ENCODE measurements around the gene GPR151. TPM values are rescaled to one million over a fixed set of nuclear protein-coding genes. Genes with fewer than 3 reads are reported as not detected.

GPR151 gene
- total and polyA plus RNA-seq, 2 of the 13 experiments (the other 11 are each of a cell fraction or from before 2014, with no cell fraction given), result not detected

DNA sequence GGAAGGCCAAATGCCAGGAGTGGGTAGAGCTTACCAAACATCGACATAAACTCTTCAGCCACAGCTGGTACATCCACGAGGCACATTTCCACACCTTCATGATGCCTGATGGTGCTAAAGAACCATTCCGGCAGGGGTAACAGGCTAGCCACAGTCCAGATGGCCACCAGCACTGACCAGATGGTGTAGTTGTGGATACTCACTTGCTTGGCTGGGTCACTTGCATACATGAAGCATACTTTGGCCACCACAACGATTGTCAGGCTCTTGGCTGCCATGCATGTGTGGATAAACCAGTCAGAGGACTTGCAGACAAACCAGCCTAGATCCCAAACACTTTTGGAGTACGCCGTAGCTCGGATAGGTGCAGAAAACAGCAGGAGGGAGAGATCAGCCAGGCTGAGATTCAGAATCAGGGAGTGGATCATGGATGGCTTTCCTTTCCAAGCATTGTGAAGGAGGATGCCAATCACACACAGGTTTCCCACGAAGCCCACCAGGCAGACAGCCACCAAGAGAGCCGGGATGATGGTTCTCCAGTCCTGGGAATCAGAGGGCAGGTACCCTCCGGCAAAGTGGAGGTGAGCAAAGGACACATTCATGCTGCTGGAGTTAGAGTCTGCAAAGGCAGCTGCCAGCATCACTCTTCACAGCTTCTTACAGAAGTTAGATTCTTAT lies 378 bp downstream of the GPR151 start:
- POLR2A ChIA-PET, result no interaction called here
- intact Hi-C loops (cut with micrococcal nuclease; ENCODE audit: unreplicated experiment), result no loop called here
- 68% methylated on average over 8 of the region's 10 CpGs for WGBS (ENCODE audit: low lambda C conversion rate)

More for the DNA sequence above, 378 bp downstream of the GPR151 start:
- Histone ChIP-seq H3K27me3 (ENCODE audit: control insufficient read depth in 1 of 2, insufficient read depth in 2 of 2, low read length in 2 of 2) (no peaks in the 10 kb centered on the region), H3K9ac (ENCODE audit: insufficient read depth, low read depth, low read length) (no peak overlapping the region), H3K4me2 (ENCODE audit: low read depth, low read length) (no peak overlapping the region), H3K79me2 (ENCODE audit: insufficient read depth, low read length) (no peaks in the 10 kb centered on the region), H3K9me3 (ENCODE audit: low read length) (no peaks in the 10 kb centered on the region), H3K36me3 (replicated peaks in 1 of 2; ENCODE audit: control insufficient read depth in 1 of 2, insufficient read depth in 2 of 2, low read length in 2 of 2) (peaks cover 1 to 9% of the 10 kb centered on the region in 2 experiments; a peak in 3 of 5 replicates), H2AFZ (ENCODE audit: low read length) (no peak overlapping the region), H3K4me1 (ENCODE audit: insufficient read depth, low read length) (peaks cover 7% of the 10 kb centered on the region), H4K20me1 (ENCODE audit: insufficient read depth, low read length) (no peaks in the 10 kb centered on the region), H3K4me3 (replicated peaks in 1 of 3; ENCODE audit: insufficient read depth in 1 of 3, low read depth in 2 of 3, low read length in 3 of 3) (no peak overlapping the region), H3K27ac (ENCODE audit: extremely low read length, insufficient read depth, low read length) (no peak overlapping the region)
- TF ChIP-seq ZSCAN9 (CRISPR knock-in tag; IDR thresholded peaks at IDR 0.05; ENCODE audit: borderline replicate concordance), result no peak
- TF ChIP-seq POLR2G (IDR thresholded peaks at IDR 0.05; ENCODE audit: low read depth, low read length), result 0 out of 2 replicates have a peak, but pooled peaks have one; percentile 14
- no peak for TF ChIP-seq ZNF749 (CRISPR knock-in tag; IDR thresholded peaks at IDR 0.05; ENCODE audit: borderline replicate concordance)
- TF ChIP-seq, protein P1, sequence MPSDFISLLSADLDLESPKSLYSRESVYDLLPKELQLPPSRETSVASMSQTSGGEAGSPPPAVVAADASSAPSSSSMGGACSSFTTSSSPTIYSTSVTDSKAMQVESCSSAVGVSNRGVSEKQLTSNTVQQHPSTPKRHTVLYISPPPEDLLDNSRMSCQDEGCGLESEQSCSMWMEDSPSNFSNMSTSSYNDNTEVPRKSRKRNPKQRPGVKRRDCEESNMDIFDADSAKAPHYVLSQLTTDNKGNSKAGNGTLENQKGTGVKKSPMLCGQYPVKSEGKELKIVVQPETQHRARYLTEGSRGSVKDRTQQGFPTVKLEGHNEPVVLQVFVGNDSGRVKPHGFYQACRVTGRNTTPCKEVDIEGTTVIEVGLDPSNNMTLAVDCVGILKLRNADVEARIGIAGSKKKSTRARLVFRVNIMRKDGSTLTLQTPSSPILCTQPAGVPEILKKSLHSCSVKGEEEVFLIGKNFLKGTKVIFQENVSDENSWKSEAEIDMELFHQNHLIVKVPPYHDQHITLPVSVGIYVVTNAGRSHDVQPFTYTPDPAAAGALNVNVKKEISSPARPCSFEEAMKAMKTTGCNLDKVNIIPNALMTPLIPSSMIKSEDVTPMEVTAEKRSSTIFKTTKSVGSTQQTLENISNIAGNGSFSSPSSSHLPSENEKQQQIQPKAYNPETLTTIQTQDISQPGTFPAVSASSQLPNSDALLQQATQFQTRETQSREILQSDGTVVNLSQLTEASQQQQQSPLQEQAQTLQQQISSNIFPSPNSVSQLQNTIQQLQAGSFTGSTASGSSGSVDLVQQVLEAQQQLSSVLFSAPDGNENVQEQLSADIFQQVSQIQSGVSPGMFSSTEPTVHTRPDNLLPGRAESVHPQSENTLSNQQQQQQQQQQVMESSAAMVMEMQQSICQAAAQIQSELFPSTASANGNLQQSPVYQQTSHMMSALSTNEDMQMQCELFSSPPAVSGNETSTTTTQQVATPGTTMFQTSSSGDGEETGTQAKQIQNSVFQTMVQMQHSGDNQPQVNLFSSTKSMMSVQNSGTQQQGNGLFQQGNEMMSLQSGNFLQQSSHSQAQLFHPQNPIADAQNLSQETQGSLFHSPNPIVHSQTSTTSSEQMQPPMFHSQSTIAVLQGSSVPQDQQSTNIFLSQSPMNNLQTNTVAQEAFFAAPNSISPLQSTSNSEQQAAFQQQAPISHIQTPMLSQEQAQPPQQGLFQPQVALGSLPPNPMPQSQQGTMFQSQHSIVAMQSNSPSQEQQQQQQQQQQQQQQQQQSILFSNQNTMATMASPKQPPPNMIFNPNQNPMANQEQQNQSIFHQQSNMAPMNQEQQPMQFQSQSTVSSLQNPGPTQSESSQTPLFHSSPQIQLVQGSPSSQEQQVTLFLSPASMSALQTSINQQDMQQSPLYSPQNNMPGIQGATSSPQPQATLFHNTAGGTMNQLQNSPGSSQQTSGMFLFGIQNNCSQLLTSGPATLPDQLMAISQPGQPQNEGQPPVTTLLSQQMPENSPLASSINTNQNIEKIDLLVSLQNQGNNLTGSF (CRISPR knock-in tag; IDR thresholded peaks at IDR 0.05), result no peak
- in situ Hi-C loops (cut with HindIII; ENCODE audit: extremely low pct_ligation_motif_present, low pct_unique_long_range_greater_than_20kb), result no loop called here
- CTCF ChIA-PET (ENCODE audit: low intra/inter-chr PET ratio, low total read pairs), result no interaction called here
- no peak for DNase-seq (ENCODE audit: low spot score)
- peak; percentile 62 for ATAC-seq
- no peak for FAIRE-seq
- no TSS peak for BruUV-seq (replicated peaks)
